ENCODE measurements around the gene PTPRZ1.

PTPRZ1 gene

GRCh38 chr7:121936951-121937623 lies 64.1 kb downstream of the PTPRZ1 start:
- TF ChIP-seq CTCF (conservative IDR thresholded peaks at IDR 0.05) = no peak
- H3K27ac ChIP-seq = no peak overlapping the region

GRCh38 chr7:121938429-121938996 lies 65.6 kb downstream of the PTPRZ1 start:
- no peak for TF ChIP-seq CTCF (conservative IDR thresholded peaks at IDR 0.05)
- no peak overlapping the region for H3K27ac ChIP-seq

GRCh38 chr7:121940918-121941317 lies 68.0 kb downstream of the PTPRZ1 start:
- H3K27ac ChIP-seq = no peak overlapping the region

GRCh38 chr7:121941830-121942229 lies 68.9 kb downstream of the PTPRZ1 start:
- TF ChIP-seq CTCF (conservative IDR thresholded peaks at IDR 0.05) = no peak
- H3K27ac ChIP-seq = no peak overlapping the region

More at GRCh38 chr7:121940918-121941317, 68.0 kb downstream of the PTPRZ1 start:
- no peak for TF ChIP-seq CTCF (conservative IDR thresholded peaks at IDR 0.05)

- no peak overlapping the region for H3K27ac ChIP-seq
- no peak for TF ChIP-seq CTCF (conservative IDR thresholded peaks at IDR 0.05)
These were observed 72.1 kb downstream of the PTPRZ1 start for GRCh38 chr7:121945066-121945465.

- TF ChIP-seq CTCF (conservative IDR thresholded peaks at IDR 0.05) = no peak
- H3K27ac ChIP-seq = no peak overlapping the region
These were observed 72.7 kb downstream of the PTPRZ1 start for GRCh38 chr7:121945480-121946236.

GRCh38 chr7:121953164-121953563 lies 80.2 kb downstream of the PTPRZ1 start:
- no peak overlapping the region for H3K27ac ChIP-seq
- no peak for TF ChIP-seq CTCF (conservative IDR thresholded peaks at IDR 0.05)
